Neuronal stem cell (in vitro differentiated cells): Measurements from ENCODE around the gene PLA2G12A.

Experiments
- DNase-seq: peaks from one replicate; pipeline ENCODE4 v3.0.0-alpha.2; 2013; ENCODE audit warnings: low spot score
- H2AFZ ChIP-seq: one replicate; pipeline ENCODE4 v1.6.1; 2013; ENCODE audit warnings: mild to moderate bottlenecking, low read length, inconsistent platforms
- H2AK5ac ChIP-seq: 2 replicates; pipeline ENCODE4 v1.6.1; 2013; ENCODE audit warnings: low read depth, mild to moderate bottlenecking, inconsistent platforms, low read length, moderate library complexity, mixed read lengths
- H2BK120ac ChIP-seq: 2 replicates; pipeline ENCODE4 v1.6.1; 2013; ENCODE audit warnings: low read depth, mild to moderate bottlenecking, inconsistent platforms, low read length, moderate library complexity, mixed read lengths
- H2BK12ac ChIP-seq: one replicate; pipeline ENCODE4 v1.6.1; 2013; ENCODE audit warnings: low read length, inconsistent platforms
- H2BK15ac ChIP-seq: 2 replicates; pipeline ENCODE4 v1.6.1; 2013; ENCODE audit warnings: mild to moderate bottlenecking, low read length, inconsistent platforms, mixed read lengths
- H2BK5ac ChIP-seq: one replicate; pipeline ENCODE4 v1.6.1; 2013; ENCODE audit warnings: inconsistent platforms, mild to moderate bottlenecking, low read length, moderate library complexity
- H3K14ac ChIP-seq: one replicate; pipeline ENCODE4 v1.6.1; 2013; ENCODE audit warnings: low read length, inconsistent platforms
- H3K18ac ChIP-seq: 2 replicates; pipeline ENCODE4 v1.6.1; 2013; ENCODE audit warnings: low read length, inconsistent platforms
- H3K23ac ChIP-seq: 2 replicates; pipeline ENCODE4 v1.6.1; 2013; ENCODE audit warnings: low read depth, mild to moderate bottlenecking, mixed read lengths, low read length, inconsistent platforms; ENCODE audit not compliant: poor library complexity
- H3K27ac ChIP-seq: replicated peaks from 3 replicates; pipeline ENCODE4 v1.5.1; 2013; ENCODE audit warnings: low read length, inconsistent platforms
- H3K27me3 ChIP-seq, 3 experiments: 2 replicates each; pipeline ENCODE4 v1.6.1; 2013; ENCODE audit warnings: low read length in 3 of 3, mild to moderate bottlenecking in 2 of 3, inconsistent platforms in 1 of 3, low read depth in 1 of 3, mixed read lengths in 1 of 3, moderate library complexity in 1 of 3; ENCODE audit not compliant: control insufficient read depth in 3 of 3, insufficient read depth in 3 of 3
- H3K36me3 ChIP-seq, 2 donors: replicated peaks in 1 of 2; 2 replicates each; pipeline ENCODE4 v1.6.1; 2013; ENCODE audit warnings: low read length in 2 of 2; ENCODE audit not compliant: control insufficient read depth in 2 of 2, insufficient read depth in 2 of 2
- H3K4ac ChIP-seq: 2 replicates; pipeline ENCODE4 v1.6.1; 2013; ENCODE audit warnings: inconsistent platforms, mild to moderate bottlenecking, low read length, moderate library complexity
- H3K4me1 ChIP-seq, 2 donors: 1 replicate in 1 of 2; 2 replicates in 1 of 2; pipeline ENCODE4 v1.6.1; 2013; ENCODE audit warnings: low read length in 2 of 2, low read depth in 1 of 2; ENCODE audit not compliant: control insufficient read depth in 2 of 2, insufficient read depth in 1 of 2
- H3K4me2 ChIP-seq: one replicate; pipeline ENCODE4 v1.6.1; 2013; ENCODE audit warnings: mild to moderate bottlenecking, low read length, inconsistent platforms; ENCODE audit not compliant: insufficient read depth, poor library complexity, severe bottlenecking
- H3K4me3 ChIP-seq, 2 donors: 2 replicates each; pipeline ENCODE4 v1.5.1; 2013; ENCODE audit warnings: low read length in 2 of 2, mild to moderate bottlenecking in 2 of 2, inconsistent platforms in 1 of 2, moderate library complexity in 1 of 2
- H3K79me1 ChIP-seq: one replicate; pipeline ENCODE4 v1.6.1; 2013; ENCODE audit warnings: low read depth, mild to moderate bottlenecking, inconsistent platforms, low read length, moderate library complexity
- H3K9ac ChIP-seq: one replicate; pipeline ENCODE4 v1.6.1; 2013; ENCODE audit warnings: mild to moderate bottlenecking, low read depth, low read length, inconsistent platforms; ENCODE audit not compliant: poor library complexity
- H3K9me3 ChIP-seq, 2 donors: replicated peaks in 1 of 2; 2 replicates each; pipeline versions ENCODE3 to v1.6.1; 2013; ENCODE audit warnings: low read length in 2 of 2, mild to moderate bottlenecking in 2 of 2, inconsistent platforms in 1 of 2, low read depth in 1 of 2, mixed read lengths in 1 of 2, moderate library complexity in 1 of 2; ENCODE audit not compliant: control insufficient read depth in 2 of 2, insufficient read depth in 1 of 2
- H4K8ac ChIP-seq: one replicate; pipeline ENCODE4 v1.6.1; 2013; ENCODE audit warnings: low read depth, mild to moderate bottlenecking, inconsistent platforms, low read length, moderate library complexity
- H4K91ac ChIP-seq: one replicate; pipeline ENCODE4 v1.6.1; 2013; ENCODE audit warnings: low read length, low read depth, mild to moderate bottlenecking, inconsistent platforms; ENCODE audit not compliant: poor library complexity
- WGBS, 2 donors: extraction: QIAGEN DNeasy Blood & Tissue Kit; methylation state at CpG; one replicate each; pipeline ENCODE4 v1.1.7; 2013; ENCODE audit warnings: missing lambda C conversion rate in 2 of 2, mixed read lengths in 1 of 2; ENCODE audit not compliant: insufficient read length in 2 of 2, insufficient replicate concordance in 1 of 2; ENCODE audit errors: extremely low coverage in 2 of 2; 5-methylcytosine and 5-hydroxymethylcytosine counted together

The PLA2G12A gene

GRCh38 chr4:109750652-109751244, 20.9 kb upstream of the PLA2G12A start:
- H2BK15ac ChIP-seq, result no peak overlapping the region
- H3K9me3 ChIP-seq, result no peaks in the 10 kb centered on the region
- no peak overlapping the region for H3K27ac ChIP-seq
- H3K4me2 ChIP-seq, result no peak overlapping the region
- H3K18ac ChIP-seq, result no peak overlapping the region
- no peak for DNase-seq
- H3K9ac ChIP-seq, result no peak overlapping the region
- H3K4ac ChIP-seq, result no peak overlapping the region
- no CpG with 5 or more reads among the region's 4 CpGs for WGBS, 2 donors
- no peak overlapping the region for H2BK120ac ChIP-seq
- no peak overlapping the region for H3K4me3 ChIP-seq
- no peak overlapping the region for H2AK5ac ChIP-seq
- no peak overlapping the region for H4K8ac ChIP-seq
- peak overlapping the region; percentile 61 for H2AFZ ChIP-seq
- no peak overlapping the region for H3K14ac ChIP-seq
- H3K23ac ChIP-seq, result no peak overlapping the region
- H3K4me1 ChIP-seq, result no peaks in the 10 kb centered on the region
- H4K91ac ChIP-seq, result no peak overlapping the region
- no peaks in the 10 kb centered on the region for H3K79me1 ChIP-seq
- no peaks in the 10 kb centered on the region for H3K36me3 ChIP-seq
- H3K27me3 ChIP-seq, result peaks cover 0 to 4% (median 0%) of the 10 kb centered on the region in 3 experiments
- no peak overlapping the region for H2BK12ac ChIP-seq
- H2BK5ac ChIP-seq, result no peak overlapping the region

DNA sequence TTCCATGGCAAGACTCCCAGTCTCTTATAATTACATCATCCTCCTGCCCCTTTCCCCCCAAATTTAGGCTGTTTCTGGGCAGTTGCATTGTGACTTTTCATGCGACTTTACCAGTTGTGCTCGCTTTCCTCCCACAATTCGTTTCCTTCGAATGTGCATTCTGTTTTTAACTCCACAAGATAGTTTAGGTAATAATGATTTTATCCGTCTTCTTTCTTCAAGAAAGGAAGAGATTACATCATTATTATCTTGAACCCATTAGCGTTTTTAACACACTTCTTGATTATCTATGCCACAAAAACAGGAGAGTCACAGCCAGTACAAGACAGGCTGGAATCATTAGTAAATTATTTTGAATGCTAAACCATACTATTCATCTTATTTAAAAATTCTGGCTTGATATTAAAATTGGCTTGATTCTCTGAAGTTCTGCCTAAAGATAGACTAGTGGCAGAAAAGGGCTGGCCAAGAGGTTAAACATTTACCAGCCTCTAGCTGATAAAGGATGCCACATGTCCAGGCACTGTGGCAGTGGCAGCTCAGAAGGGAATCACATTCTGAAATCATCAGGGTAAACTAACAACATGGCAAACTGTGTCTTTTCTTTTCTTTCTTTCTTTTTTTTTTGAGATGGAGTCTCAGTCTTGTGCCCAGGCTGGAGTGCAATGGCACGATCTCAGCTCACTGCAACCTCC, 19.7 kb upstream of the PLA2G12A start:
- Histone ChIP-seq H3K9me3 (no peaks in the 10 kb centered on the region), H3K4me1 (no peaks in the 10 kb centered on the region), H3K79me1 (no peaks in the 10 kb centered on the region), H3K36me3 (no peaks in the 10 kb centered on the region), H2BK5ac (no peak overlapping the region), H4K8ac (no peak overlapping the region), H2AK5ac (no peak overlapping the region), H2BK15ac (no peak overlapping the region), H2BK120ac (no peak overlapping the region), H3K27me3 (peaks cover 0 to 4% (median 0%) of the 10 kb centered on the region in 3 experiments), H3K9ac (no peak overlapping the region), H3K4ac (no peak overlapping the region), H3K27ac (no peak overlapping the region), H2BK12ac (no peak overlapping the region), H4K91ac (no peak overlapping the region), H3K23ac (no peak overlapping the region), H3K4me3 (no peak overlapping the region), H2AFZ (no peak overlapping the region), H3K4me2 (no peak overlapping the region), H3K14ac (no peak overlapping the region), H3K18ac (no peak overlapping the region)
- no CpG with 5 or more reads among the region's 7 CpGs for WGBS, 2 donors
- DNase-seq, result no peak

GRCh38 chr4:109748114-109748513, 18.2 kb upstream of the PLA2G12A start:
- no peak overlapping the region for H4K91ac ChIP-seq
- H3K27me3 ChIP-seq, result peaks cover 0 to 7% (median 0%) of the 10 kb centered on the region in 3 experiments
- H3K79me1 ChIP-seq, result no peaks in the 10 kb centered on the region
- H2BK5ac ChIP-seq, result no peak overlapping the region
- H3K4me1 ChIP-seq, result no peaks in the 10 kb centered on the region
- H2AK5ac ChIP-seq, result no peak overlapping the region
- no peak overlapping the region for H3K27ac ChIP-seq
- H3K4me2 ChIP-seq, result no peak overlapping the region
- H3K23ac ChIP-seq, result no peak overlapping the region
- H2AFZ ChIP-seq, result no peak overlapping the region
- no peak overlapping the region for H2BK15ac ChIP-seq
- no peak overlapping the region for H3K4me3 ChIP-seq
- DNase-seq, result no peak
- H3K36me3 ChIP-seq, result no peaks in the 10 kb centered on the region
- H4K8ac ChIP-seq, result no peak overlapping the region
- no CpG with 5 or more reads among the region's 1 CpG for WGBS, 2 donors
- H3K18ac ChIP-seq, result no peak overlapping the region
- H2BK120ac ChIP-seq, result no peak overlapping the region
- no peaks in the 10 kb centered on the region for H3K9me3 ChIP-seq
- H2BK12ac ChIP-seq, result no peak overlapping the region
- no peak overlapping the region for H3K14ac ChIP-seq
- no peak overlapping the region for H3K4ac ChIP-seq
- H3K9ac ChIP-seq, result no peak overlapping the region

- no peak overlapping the region for H4K8ac ChIP-seq
- H3K27ac ChIP-seq, result no peak overlapping the region
- WGBS, 2 donors, result no CpG with 5 or more reads among the region's 2 CpGs
Measured at GRCh38 chr4:109746728-109747127, 16.9 kb upstream of the PLA2G12A start.

More at GRCh38 chr4:109746728-109747127, 16.9 kb upstream of the PLA2G12A start:
- Histone ChIP-seq H3K4me1 (no peaks in the 10 kb centered on the region), H2AK5ac (no peak overlapping the region), H3K27me3 (peaks cover 0 to 21% (median 0%) of the 10 kb centered on the region in 3 experiments), H3K36me3 (no peaks in the 10 kb centered on the region), H2BK15ac (no peak overlapping the region), H3K4ac (no peak overlapping the region), H3K23ac (no peak overlapping the region), H3K14ac (no peak overlapping the region), H4K91ac (no peak overlapping the region), H3K18ac (no peak overlapping the region), H3K79me1 (no peaks in the 10 kb centered on the region), H2BK5ac (no peak overlapping the region), H3K9ac (no peak overlapping the region), H3K9me3 (no peaks in the 10 kb centered on the region), H2AFZ (no peak overlapping the region), H2BK12ac (no peak overlapping the region), H3K4me2 (no peak overlapping the region), H2BK120ac (no peak overlapping the region), H3K4me3 (no peak overlapping the region)
- DNase-seq, result no peak
